Fibroblast of skin of scalp (primary cell): ENCODE results near the gene PLAGL1.
A peak's percentile ranks its signal among the peaks of the same experiment; 100 is the strongest.

Source experiments
- DNase-seq: peaks from one replicate; pipeline ENCODE4 v3.0.0-alpha.2; 2013

Gene PLAGL1

DNA sequence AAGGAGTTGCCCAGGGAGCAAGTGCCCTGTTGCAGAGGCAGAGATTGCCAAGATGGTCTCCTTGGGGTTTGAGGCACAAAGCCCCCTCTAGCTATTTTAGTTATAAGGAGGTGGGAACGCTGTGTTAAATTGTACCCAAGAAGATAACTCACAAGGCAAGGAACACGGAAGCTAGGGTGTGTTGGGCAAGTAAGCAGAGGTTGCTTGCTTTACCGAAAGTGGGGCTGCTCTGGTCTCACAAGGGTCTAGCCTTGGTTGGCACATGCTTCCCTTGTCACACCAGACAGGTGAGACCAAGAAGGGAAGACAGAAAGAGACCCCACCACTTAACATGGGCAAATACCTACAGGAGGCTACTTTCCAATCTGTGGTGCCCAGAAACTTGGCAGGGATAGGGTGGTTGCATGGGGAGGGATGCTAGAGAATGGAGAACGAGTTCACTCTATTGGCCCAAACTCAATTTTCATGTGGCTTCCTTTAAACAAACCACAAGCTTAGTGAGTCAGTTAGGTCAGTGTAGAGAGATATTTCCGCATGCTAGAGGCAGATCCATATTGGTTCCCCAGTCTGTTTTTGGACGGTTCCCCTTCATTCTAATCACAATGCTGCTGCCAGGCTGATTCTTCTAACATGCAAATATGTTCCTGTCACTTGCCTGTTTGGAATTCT is 42.4 kb downstream of the PLAGL1 start:
- peak; percentile 53 for DNase-seq

DNA sequence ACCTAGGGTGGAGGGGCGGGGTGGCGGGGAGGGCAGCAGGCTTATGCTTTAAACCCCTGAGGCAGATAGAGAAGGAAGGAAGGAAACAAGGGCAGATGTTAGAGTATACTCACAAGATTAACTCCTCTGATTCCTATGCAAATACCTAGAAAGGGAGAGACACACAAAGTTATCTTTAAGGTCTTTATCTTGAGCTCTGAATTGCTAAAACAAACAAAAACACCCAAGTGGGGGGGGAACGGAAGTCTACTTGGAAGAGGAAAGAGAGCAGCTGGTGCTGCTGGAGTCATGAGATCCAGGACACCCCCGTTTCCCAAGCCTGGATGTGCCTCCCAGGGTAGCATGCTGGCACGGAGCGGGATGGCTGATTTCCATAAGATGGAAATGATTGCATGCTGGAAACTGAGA is 43.4 kb downstream of the PLAGL1 start:
- DNase-seq = no peak

DNA sequence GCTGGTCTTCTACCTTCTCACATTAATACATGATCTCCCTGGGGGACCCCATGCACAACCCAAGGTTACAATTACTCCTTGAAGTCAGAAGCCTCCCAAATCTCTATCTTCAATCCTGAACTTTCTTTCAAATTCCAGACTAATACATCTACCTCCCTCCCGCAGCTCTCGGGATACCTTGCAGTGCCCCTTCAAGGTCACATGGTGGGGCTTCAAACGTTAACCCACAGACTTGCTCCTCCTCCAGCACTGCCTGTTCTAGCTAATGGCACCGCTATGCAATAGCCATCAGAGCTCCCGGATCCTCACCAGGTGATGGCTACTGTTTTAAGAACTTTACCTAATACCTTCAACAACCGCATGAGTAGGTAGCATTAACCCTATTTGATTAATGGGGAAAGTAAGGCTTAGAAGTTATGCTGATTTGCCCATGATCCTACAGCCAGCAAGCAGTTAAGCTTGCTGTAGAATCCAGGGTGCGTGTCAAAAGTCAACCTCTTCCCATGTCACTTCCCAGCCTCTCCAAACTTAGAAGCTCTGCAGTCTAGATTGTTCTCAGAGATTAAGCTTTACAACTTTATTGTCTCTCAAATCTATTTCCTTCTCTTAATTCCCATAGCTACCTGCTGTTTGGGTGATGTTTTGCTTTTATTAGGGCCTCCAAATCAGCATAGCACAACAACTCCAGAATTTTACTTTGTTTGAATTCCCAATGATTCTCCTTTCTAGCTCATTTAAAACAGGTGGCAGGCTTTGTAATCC is 44.7 kb downstream of the PLAGL1 start:
- DNase-seq = no peak

DNA sequence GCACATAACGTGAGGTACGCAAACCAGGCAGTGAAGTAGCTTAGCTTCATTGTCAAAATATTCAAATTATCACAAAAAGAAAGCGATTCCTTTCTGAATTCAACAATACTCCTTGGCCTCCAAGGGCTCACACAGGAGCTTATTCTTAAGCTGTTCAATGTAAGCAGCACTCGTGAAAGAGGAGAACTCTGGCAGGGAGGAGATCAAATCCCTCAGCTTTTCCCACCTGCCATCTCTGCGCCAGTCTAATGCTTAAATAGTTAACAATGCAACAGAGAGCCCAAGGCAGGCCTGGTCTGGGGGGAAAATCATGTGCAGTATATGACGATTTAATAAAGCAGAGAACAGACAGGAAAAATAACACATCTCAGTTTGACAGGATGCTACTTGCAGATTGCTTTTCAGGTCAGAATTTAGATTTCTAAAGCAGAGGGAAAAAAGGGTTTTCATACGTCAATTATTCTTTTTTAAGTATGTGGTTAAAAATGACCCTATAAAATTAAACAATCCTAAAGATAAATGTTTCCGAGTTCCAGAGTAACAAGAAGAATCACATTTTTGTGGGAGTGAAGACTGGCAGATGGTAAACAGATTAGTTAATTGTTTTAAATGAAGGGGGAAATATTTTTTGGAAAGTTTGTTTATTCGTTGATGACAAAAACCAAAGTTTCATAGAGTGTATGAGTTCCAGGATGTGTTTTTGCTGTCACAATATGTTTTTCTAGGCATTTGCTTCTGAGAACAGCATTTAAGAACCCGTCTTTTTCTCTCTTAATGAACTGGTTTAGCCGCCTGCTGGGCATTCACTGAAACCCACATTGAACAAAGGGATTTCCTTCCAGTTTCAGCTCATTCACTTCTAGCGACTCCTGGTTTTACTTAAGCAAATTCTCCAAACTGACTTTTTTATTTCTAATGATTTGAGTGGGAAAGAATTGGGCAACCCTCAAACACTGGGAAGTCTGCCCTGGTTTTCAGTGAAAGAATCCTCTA is 45.9 kb downstream of the PLAGL1 start:
- DNase-seq = peak; percentile 47

DNA sequence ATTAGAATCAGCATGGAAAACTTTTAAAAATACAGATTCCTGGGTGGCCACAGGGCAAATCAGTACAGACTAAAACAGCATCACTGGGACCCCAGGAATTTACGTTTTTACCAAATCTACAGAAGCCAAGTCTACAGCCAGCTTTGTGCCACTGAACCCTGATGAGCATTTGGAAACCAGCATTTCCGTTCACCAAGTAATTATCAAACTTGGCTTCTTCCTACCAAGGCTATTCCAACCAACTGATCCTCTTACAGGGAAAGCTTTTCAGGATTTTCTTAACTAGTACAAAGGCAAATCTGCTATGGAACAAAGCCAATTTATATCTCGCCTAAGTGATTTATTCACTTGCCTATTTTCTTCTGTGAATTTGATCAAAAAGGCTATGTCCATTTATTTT is 47.0 kb downstream of the PLAGL1 start:
- no peak for DNase-seq

DNA sequence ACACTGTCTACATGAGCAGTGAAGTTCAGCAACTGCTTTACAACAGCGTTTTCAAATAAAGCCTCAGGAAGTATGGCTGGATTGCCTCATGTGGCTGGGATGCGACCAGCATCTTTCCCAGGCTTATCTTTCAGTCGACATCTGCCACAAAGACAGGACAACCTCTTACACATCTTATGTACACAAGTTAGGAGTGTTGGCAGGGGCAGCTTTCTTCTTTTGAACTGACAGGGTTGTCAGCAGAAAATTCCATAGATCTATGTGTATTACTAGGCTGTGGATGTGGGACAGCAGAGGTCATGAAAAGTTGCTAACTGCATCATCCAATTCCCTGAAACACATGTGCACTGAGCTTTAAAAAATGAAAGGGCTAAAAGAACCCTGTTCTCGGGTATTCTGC is 48.1 kb downstream of the PLAGL1 start:
- no peak for DNase-seq

DNA sequence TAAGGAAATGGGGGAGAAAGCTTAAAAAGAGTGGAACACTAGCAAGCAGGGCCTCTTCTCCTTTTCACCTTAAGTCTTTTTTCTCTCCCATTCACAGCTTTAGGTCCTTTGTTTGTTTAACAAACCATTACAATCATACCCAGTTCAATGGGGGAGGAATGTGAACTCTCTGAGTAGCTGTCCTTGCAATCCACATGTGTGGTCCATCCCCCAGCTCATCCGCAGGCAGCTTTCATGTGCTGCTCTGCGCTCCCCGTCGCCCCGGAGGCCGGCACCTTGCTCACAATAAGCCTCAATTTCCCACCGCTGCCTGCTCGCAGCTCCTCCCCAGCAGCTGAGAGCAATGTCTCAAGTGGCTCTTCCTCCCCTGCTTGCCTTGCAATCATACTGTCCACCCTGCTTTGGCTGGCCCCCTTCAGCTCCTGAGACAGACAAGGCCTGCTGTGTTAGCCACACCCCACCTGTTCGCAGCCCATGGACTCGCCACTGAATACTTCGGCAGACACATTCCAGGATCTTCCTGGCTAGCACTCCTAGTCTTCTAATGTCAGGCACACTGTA is 49.1 kb downstream of the PLAGL1 start:
- no peak for DNase-seq

DNA sequence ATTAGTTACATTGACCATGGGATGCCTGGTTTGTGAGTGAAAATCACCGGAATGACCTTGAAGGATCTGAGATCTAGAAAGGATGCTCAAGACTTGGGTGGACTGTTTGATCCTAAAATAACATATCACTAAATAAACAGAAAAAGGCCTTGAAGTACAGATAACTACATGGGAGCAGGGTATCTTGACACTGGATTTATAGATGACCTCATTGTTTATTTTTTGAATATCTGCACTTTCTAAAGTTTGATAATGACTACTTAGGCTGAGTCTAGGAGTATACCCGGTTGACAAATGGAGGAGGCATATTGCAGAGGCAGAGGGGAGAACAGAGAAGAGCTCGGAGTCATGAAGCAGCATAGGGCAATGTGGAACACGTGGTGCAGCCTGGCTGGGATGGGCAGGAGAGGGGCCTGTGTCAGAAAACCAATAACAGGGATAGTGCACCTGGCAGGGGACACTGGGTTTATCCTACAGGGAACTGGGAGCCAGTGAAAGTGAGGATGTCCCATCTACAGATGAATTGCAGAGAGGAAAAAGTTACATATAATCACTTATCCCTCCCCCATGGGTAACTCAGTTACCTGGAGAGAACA is 50.3 kb downstream of the PLAGL1 start:
- no peak for DNase-seq

DNA sequence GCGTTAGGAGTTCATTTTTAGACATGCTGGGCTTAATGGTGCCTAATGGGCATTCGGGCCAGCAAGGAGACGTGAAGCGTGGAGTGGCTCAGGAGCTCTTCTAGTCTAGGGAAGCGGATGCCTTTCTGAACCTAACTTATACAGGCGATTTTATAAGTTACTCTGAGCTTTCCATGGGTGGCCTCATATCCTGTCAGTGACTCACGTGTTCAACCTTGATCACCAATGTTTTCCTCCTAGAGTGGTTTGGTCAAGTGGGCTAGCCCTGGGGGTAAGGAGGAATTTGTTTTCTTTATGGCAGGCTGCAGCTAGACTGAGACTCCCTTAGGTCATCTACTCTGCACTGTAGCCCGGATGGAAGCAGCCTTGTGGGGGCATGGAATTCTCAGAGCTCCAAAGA is 52.1 kb downstream of the PLAGL1 start:
- peak; percentile 11 for DNase-seq

DNA sequence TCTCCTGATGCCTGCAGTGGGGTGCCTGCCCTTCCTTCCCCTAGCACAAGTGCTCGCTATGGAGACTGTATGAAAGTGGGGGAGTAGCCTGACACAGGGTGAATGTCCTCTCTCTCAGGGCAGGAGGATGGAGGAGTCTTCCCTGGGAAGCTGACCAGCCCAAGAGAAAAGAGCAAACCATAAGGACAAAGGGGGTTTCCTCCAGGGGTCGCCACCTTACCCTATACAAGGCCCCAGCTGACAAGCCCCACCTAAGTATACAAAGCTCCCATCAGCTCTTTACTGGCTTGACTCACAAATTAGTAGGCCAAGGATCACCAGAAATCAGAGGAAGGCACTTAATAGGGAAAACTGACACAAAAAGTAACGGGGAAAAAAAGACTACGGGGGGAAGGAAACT is 54.1 kb downstream of the PLAGL1 start:
- no peak for DNase-seq

DNA sequence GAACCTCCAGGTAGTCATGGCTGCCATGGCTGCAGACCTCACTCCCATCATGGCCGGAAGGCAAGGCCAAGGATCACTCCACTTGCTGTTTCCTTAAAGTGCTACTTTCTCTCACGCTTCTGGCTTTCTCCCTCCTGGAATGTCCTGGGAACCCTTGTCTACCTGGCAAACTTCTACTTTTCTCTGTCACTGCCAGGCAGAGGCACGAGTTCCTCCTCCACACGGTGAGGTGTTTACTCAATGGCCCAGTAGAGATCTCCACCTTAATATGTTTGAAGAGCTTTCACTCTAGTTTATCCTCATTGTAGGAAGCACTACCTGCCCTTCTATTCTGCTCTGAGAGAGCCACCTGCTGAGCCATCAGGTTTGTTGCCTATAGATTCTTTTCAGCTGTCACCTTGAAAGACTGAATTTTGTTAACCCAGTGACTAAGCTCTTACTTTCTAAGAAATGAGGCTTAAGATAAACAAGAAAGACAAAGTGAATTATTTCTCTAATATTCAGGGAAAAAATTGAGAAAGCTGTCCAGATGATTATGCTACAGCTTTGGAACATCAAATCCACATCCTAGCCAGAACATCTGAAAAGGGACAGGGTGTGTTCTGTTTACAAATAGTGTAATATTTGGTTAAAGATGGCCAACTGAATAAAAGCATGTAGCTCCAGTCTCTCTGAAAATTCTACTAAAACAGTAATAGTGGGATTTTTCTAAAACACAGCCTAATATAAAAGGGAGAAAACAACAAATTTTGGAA is 54.9 kb downstream of the PLAGL1 start:
- no peak for DNase-seq

DNA sequence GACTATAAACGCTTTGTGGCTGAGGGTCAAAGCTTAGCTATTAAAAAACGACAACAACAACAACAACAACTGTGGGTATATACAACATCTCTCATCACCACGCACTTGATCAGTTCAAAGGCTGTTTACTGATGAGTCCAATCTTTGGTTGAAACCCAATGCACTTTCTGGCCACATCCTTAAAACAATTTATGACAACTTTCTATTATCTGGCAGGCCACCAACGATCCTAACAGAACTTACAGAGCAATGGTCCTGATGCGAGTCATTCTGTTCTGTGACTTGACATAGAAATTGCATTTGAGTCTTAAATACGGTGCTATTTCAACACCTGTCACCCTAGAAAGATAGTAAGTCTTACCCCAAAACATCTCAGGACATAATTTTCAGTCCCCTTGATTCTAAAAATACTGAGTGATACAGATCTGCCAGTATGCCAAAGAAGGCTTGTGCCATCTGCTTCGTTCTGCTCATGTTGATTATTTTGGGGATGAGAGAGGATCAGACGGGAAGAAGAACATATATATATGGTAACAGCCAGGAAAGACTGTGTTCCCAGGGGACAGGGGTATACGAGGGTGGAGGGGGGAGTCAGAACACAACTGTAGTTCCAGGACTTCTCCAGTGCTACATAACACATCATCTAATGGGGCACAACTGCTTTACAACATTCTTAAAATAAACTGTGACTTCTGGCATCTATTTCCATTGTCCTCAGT is 55.8 kb downstream of the PLAGL1 start:
- no peak for DNase-seq

DNA sequence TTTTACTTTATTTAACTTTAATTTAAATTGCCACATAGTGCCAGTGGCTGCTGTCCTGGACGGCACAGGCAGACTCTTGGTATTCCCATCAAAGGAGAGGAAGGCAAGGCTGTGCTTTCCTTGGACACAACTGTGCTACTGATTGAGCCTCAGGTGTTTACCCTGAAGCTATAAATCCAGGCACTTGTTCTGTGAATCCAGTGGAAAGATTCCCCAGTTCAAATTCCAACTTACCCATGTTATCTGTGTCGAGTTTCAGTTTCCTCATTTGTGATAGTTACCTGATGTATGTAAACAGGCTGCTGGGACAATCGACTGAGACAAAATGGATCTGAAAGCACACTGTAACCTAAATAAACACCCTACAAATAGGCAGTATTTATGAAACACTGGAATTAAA is 57.2 kb downstream of the PLAGL1 start:
- DNase-seq = no peak

DNA sequence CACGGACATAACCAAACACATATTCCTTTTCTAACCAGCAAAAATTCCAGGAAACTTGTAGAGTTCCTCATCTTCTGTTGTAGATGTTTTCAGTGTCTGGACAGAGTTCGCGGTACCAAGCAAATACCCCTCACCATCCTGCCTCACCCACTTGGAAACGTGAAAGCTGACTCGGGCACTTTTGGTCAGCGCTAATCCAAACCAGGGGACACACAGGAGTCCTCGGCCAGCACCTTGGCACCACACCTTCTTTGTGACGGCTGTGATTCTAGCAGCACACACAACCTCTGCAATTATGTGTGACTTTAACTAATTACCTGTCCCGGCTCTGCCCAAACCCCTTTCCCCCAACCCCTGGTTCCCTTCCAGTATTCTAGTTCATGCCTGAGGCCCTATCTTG is 58.1 kb downstream of the PLAGL1 start:
- no peak for DNase-seq

DNA sequence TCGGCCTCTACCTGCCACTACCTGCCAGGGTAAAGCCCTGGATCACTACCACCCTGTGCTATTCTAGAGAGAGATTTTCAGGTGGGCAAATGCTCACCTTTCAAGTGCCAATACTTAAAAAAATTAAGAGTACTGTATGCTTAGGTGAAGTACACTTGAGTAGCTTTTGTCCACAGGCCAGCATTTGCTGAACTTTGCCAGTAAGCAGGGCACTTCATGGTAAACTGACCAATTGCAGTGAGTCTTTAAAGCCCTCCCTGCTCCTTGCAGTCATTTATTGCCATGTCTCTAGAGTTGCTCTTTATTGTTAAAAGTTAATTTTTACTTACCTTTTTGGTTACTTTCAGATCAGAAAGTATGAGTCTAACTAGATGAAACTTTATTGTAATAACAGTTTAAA is 58.5 kb downstream of the PLAGL1 start:
- no peak for DNase-seq

DNA sequence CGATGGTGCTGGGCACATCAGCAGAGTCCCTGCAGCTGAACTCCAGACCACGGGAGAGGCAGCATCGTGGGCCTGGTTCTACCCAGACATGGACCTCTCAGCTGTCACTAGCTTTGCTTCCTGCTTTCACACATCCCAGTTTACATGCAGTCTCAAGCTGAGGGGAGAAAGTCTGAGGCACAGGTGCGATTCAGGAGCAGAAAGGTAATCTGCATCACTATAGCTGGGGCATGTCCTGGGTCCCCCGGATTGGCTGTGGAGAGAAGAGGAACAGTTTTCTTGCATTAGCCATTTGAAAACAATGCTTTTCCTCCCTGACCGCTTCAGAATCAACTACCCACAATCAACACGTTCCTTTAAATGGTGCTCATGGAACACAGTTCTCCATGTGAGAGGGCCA is 59.9 kb downstream of the PLAGL1 start:
- no peak for DNase-seq

DNA sequence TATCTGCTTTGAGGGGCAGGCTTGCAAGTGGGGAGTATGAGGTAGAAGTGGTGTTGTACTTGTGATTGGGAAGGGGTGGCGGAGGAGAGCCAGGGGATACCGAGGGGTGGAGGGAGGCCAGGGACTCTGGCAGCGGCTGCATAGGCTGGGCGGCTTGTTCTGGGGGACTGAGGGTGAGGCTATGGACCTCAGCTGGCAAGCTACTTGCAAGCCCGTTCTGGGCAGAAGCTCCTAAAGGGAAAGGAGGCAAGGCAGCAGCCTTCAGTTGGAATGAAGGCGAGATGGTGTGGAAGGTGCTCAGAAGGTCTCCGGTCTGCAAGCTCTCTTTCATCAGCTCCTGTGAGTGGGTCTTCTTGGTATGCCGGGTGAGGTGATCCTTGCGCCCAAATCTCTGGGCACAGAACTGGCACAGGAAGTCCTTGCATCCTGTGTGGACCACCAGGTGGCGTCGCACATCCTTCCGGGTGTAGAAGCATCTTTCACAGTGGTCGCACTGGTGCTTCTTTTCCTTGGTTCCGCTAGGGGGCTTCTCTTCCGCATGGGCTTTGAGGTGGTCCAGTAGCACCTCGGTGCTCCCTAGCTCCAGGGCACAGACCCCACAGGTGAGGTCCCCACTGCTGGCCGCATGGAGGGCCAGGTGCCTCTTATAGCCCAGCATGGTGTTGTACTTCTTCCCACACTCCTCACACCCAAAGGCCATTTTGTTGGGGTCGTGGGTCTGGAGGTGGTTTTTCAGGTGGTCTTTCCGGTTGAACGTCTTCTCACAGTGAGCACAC is 66.0 kb downstream of the PLAGL1 start:
- DNase-seq = peak; percentile 64

DNA sequence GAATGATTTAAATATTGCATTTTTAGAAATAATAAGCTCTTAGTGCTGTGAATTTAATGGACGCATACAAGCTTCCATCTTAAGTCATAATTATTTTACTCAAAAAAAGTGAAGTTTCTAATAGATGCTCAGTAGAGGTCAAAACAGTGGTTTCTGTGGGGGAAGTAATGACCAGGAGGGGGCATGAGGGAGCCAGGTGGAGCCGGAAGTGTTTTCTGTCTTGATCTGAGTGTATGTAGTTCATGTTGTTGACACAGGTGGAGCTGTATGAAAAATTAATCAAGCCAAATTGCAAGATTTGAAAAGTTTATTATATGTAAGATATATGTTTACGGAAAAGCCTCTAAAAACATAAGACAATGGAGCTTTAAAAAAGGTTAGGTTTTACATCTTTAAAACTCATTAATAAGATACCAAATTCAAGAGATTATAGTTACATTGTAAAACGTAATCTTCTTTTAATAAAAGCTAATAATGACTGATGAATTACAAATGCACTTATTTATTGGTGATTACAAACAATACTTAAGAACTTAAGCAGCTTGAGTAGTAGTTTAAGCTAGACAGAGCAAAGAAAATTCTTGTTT is 68.0 kb downstream of the PLAGL1 start:
- DNase-seq = peak; percentile 28

DNA sequence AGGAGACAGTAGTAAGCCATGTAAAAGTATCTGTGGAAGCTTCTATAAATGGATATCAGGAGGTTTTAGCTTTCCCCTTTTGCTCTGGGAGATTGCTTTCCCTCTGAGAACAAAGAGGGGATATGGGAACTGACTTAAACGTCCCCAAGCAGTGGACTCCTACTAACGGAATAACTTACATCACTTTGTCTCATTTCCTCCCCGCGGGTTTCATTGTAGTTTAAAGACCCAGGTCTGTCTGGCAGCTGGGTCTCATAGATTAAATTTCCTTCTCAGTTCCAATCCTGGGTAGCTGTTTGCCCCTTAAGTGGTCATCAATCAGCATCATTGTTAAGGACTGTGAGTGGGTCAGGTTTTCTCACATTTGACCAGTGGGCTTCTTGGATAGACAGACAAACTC is 68.7 kb downstream of the PLAGL1 start:
- DNase-seq = no peak

DNA sequence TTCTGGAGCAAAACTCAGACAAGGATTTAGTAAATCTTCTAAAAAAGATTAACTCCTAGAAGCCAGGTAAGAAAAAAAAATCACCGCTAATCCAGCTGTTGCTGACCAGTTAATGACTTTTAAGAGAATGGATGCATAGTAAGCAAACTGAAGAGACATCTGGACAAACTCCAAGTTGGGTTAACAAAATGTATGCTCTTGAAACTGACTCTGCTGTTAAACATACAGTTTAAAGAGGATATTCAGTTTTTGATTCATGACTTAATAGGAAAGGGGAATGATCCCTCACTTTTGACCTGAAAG is 70.4 kb downstream of the PLAGL1 start:
- DNase-seq = no peak
